GM23248 (cell line): ENCODE measurements around the gene FOXL2NB. TPM values are rescaled to one million over a fixed set of nuclear protein-coding genes. Genes with fewer than 3 reads are reported as not detected.
"Not testable (repeated sequence)": the region's sequence is repeated elsewhere in the genome, so short reads cannot be mapped to it uniquely, and the experiment has no call there.

Experiments used
- DNase-seq: peaks from one replicate; pipeline ENCODE4 v3.0.0-alpha.2; 2015
- H2AFZ ChIP-seq: fragments of 200-600 bp; sonication (generic); 2 replicates; pipeline ENCODE4 v1.6.1; 2016; ENCODE audit warnings: antibody characterized with exemption
- H3F3A ChIP-seq: fragments of 200-600 bp; sonication (generic); 2 replicates; pipeline ENCODE4 v1.6.1; 2016; ENCODE audit warnings: mild to moderate bottlenecking, antibody characterized with exemption, mixed run types; ENCODE audit not compliant: insufficient read depth
- H3K27ac ChIP-seq: fragments of 200-600 bp; sonication (generic); 2 replicates; pipeline ENCODE4 v1.5.1; 2016; ENCODE audit warnings: mild to moderate bottlenecking
- H3K27me3 ChIP-seq: fragments of 200-600 bp; sonication (generic); replicated peaks from 2 replicates; pipeline ENCODE4 v1.6.1; 2016; ENCODE audit warnings: mild to moderate bottlenecking; ENCODE audit not compliant: insufficient read depth
- H3K36me3 ChIP-seq: fragments of 200-600 bp; sonication (generic); 2 replicates; pipeline ENCODE4 v1.6.1; 2016; ENCODE audit warnings: low read depth, mild to moderate bottlenecking
- H3K4me1 ChIP-seq: fragments of 200-600 bp; sonication (generic); 2 replicates; pipeline ENCODE4 v1.6.1; 2016; ENCODE audit warnings: mild to moderate bottlenecking; ENCODE audit not compliant: insufficient read depth
- H3K4me2 ChIP-seq: fragments of 200-600 bp; sonication (generic); one replicate; pipeline ENCODE4 v1.6.1; 2016; ENCODE audit warnings: mild to moderate bottlenecking; ENCODE audit not compliant: unreplicated experiment
- H3K4me3 ChIP-seq: fragments of 200-600 bp; sonication (generic); 2 replicates; pipeline ENCODE4 v1.5.1; 2016; ENCODE audit warnings: mild to moderate bottlenecking
- H3K79me2 ChIP-seq: fragments of 200-600 bp; sonication (generic); 2 replicates; pipeline ENCODE4 v1.6.1; 2016; ENCODE audit warnings: mild to moderate bottlenecking; ENCODE audit not compliant: insufficient read depth
- H3K9ac ChIP-seq: fragments of 200-600 bp; sonication (generic); 2 replicates; pipeline ENCODE4 v1.6.1; 2016; ENCODE audit warnings: mild to moderate bottlenecking
- H3K9me2 ChIP-seq: fragments of 200-600 bp; sonication (generic); 2 replicates; pipeline ENCODE4 v1.6.1; 2016; ENCODE audit warnings: mixed run types, mild to moderate bottlenecking, moderate library complexity; ENCODE audit not compliant: insufficient read depth
- H3K9me3 ChIP-seq: fragments of 200-600 bp; sonication (generic); one replicate; pipeline ENCODE4 v1.6.1; 2017; ENCODE audit warnings: low read depth
- H4K20me1 ChIP-seq: fragments of 200-600 bp; sonication (generic); 2 replicates; pipeline ENCODE4 v1.6.0; 2016; ENCODE audit not compliant: insufficient read depth
- EZH2 ChIP-seq: fragments of 200-600 bp; sonication (generic); IDR thresholded peaks from 2 replicates; pipeline ENCODE4 v1.6.1; 2018; ENCODE audit warnings: antibody characterized with exemption, mild to moderate bottlenecking; ENCODE audit not compliant: insufficient read depth, poor library complexity, severe bottlenecking
- EZH2phosphoT487 ChIP-seq: fragments of 200-600 bp; sonication (generic); IDR thresholded peaks from 2 replicates; pipeline ENCODE4 v1.6.1; 2018; ENCODE audit warnings: antibody characterized with exemption, moderate library complexity, mild to moderate bottlenecking, low read depth; ENCODE audit not compliant: insufficient read depth
- WGBS, 2 experiments: methylation state at CpG; one replicate each; pipeline ENCODE4 v1.1.6; 2015 to 2017; ENCODE audit warnings: low lambda C conversion rate in 2 of 2, low coverage in 1 of 2; ENCODE audit errors: missing lambda C conversion rate in 2 of 2; 5-methylcytosine and 5-hydroxymethylcytosine counted together
- in situ Hi-C: fragments of 300-500 bp; cut with MboI; formaldehyde crosslinking; loops from 2 replicates; pipeline ENCODE4 v1.15.0; 2020
- polyA plus RNA-seq: library from polyadenylated mRNA; unstranded; fragments of >200 nt; fragmentation: Nextera tagmentation; extraction: Ambion mirVana; gene quantifications from 2 replicates; pipeline ENCODE4 v1.2.1, GENCODE V29; 2016
- total RNA-seq: library from RNA; depleted of rRNA; stranded (reverse); fragments of >200 nt; shearing (Covaris generic); gene quantifications from 2 replicates; pipeline ENCODE4 v1.2.3, GENCODE V29; 2014

Gene FOXL2NB
- total and polyA plus RNA-seq, 2 experiments from 2014 or later = 0.54 to 1.2 TPM

DNA sequence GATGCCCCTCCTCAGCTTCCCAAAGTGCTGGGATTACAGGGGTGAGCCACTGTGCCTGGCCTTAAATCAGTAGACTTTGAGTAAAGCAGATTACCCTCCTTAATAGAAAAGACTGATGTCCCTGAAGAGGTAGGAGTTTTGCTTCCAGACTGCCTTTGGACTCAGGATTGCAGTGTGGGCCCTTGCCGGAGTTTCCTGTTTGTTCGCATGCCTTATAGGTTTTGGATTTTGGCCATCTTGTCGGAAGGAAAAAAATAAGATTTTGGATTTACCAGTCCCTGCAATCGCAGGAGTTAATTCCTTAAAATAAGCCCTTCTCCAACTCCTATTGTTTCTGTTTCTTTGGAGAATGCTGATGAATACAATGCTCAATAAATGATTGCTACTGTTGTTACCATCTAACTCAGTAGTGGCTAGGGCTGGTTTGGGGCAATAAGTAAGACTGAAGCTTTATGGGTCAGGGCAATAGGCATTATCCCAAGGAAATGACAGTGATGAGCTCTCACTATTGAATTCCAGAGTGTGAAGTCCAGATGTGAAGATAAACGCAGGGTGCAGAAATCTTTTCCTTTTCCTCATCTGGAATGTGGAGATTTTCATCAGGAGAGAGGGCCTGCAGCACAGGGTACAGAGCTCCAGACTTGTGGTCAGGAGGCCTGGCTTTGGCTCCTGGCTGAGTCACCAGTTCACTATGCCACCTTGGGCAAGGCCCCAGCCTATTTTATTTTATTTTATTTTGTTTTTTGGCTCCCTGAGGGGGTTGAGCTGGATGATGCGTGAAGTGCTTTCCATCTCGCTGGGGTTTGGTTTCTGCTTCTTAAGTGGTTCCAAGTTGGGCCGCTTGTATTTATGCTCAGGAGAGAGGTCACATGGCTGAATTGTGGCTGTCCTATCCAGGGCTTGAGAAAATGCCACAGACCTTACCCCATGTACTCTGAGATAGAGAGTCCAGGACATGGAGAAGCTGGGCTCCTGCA, 25.4 kb upstream of the FOXL2NB start:
- Histone ChIP-seq H3K79me2 (no peaks in the 10 kb centered on the region), H3F3A (peaks cover 11% of the 10 kb centered on the region), H3K9me2 (no peaks in the 10 kb centered on the region), H3K9ac (no peak overlapping the region), H3K36me3 (no peaks in the 10 kb centered on the region), H3K4me3 (no peak overlapping the region), H3K4me2 (peak overlapping the region; percentile 59), H3K27ac (peak overlapping the region; percentile 47), H4K20me1 (no peaks in the 10 kb centered on the region), H2AFZ (no peak overlapping the region), H3K9me3 (no peaks in the 10 kb centered on the region), H3K4me1 (peaks cover 15% of the 10 kb centered on the region), H3K27me3 (no peaks in the 10 kb centered on the region)
- peak; percentile 92 for DNase-seq
- in situ Hi-C loops = loop anchor here (25.0 kb wide), 1 partner anchor 459 kb away; no protein-coding TSS in a partner anchor
- WGBS, 2 experiments = 52 to 55% methylated on average over 8 of the region's 8 CpGs
- TF ChIP-seq EZH2phosphoT487 (no peak), EZH2 (no peak)

DNA sequence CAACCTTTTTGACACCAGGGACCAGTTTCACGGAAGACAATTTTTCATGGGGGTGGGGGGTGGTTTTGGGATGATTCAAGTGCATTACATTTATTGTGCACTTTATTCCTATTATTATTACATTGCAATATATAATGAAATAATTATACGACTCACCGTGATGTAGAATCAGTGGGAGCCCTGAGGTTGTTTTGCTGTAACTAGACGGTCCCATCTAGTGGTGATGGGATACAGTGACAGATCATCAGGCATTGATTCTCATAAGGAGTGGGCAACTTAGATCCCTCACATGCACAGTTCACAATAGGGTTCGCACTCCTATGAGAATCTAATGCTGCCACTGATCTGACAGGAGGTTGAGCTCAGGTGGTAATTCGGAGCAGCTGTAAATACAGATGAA, 24.6 kb upstream of the FOXL2NB start:
- H3K27me3 ChIP-seq, H4K20me1 ChIP-seq, H3K36me3 ChIP-seq, H3K9me3 ChIP-seq, H3K9ac ChIP-seq, H3K9me2 ChIP-seq, H3K4me3 ChIP-seq, H3K79me2 ChIP-seq, H2AFZ ChIP-seq: not testable (repeated sequence)
- Histone ChIP-seq H3K4me1 (peaks cover 15% of the 10 kb centered on the region), H3K4me2 (peak overlapping the region; percentile 59), H3K27ac (peak overlapping the region; percentile 44), H3F3A (peaks cover 11% of the 10 kb centered on the region)
- 80 to 83% methylated on average over 6 of the region's 6 CpGs for WGBS, 2 experiments
- in situ Hi-C loops = loop anchor here (25.0 kb wide), 1 partner anchor 460 kb away; no protein-coding TSS in a partner anchor
- DNase-seq = peak; percentile 52

DNA sequence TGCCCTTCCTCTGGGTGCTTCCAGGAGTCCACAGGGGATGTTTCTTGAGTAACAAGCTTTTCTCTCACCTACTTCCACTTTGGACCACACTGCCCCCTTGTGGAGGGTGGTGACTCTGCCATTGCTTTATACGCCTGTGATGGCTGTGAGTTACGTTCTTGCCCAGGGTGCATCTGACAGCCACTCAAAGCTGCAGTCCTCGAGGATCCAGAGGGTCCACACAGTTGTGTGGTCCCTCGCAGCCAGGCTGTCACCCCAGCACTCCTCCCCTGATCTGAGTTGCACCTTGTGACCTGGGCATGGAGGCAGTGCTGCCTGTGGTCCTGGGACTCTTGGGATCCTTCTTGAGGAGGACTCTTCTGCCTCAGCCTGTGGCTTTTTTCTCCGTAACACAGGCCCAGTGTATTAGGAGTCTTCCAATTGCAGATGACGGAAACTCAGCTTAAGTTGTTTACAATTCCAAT, 23.5 kb upstream of the FOXL2NB start:
- 20 to 24% methylated on average over 6 of the region's 6 CpGs for WGBS, 2 experiments
- Histone ChIP-seq H3K27ac (no peak overlapping the region), H3K9me3 (no peaks in the 10 kb centered on the region), H3K4me1 (peaks cover 15% of the 10 kb centered on the region), H3F3A (peaks cover 11% of the 10 kb centered on the region), H3K9me2 (no peaks in the 10 kb centered on the region), H3K79me2 (no peaks in the 10 kb centered on the region), H3K27me3 (no peaks in the 10 kb centered on the region), H3K9ac (no peak overlapping the region), H3K36me3 (no peaks in the 10 kb centered on the region), H4K20me1 (no peaks in the 10 kb centered on the region), H3K4me2 (no peak overlapping the region), H3K4me3 (no peak overlapping the region), H2AFZ (no peak overlapping the region)
- DNase-seq = peak; percentile 81
- no peak for TF ChIP-seq EZH2phosphoT487
- no peak for TF ChIP-seq EZH2
- in situ Hi-C loops = loop anchor here (25.0 kb wide), 1 partner anchor 461 kb away; no protein-coding TSS in a partner anchor

DNA sequence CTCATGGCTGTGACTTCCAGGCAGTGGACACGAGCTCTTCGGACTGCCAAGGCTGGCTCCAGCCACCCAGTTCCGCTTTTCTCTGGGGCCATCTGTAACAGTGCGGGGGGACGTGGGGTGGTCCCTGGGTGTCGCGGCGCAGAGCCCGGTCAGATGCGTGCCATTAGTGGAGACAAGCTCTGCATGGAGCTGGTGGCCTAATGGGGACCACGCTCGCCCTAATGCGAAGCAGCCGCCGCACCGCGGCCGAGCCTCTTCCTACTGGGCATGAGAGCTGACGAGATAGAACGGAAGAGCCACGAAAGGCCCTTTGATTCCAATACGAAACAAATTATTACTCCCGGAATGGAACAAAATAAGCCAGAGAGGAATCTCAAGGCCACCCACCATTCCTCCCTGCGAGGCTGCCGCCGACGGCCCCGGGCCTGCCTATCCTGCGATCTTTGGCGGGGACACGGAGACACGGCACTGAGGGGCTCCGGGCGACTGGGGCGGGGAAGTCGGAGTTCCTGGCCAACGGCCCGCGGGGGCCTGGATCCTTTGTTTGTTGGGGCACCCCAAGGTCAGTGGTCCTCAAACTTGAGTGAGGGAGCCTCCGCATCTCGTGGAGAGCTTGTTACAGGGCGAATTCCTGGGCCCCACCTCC, 18.2 kb upstream of the FOXL2NB start:
- TF ChIP-seq EZH2 = no peak
- no peak for TF ChIP-seq EZH2phosphoT487
- H4K20me1 ChIP-seq = no peaks in the 10 kb centered on the region
- H3K4me2 ChIP-seq = no peak overlapping the region
- no peaks in the 10 kb centered on the region for H3F3A ChIP-seq
- no peaks in the 10 kb centered on the region for H3K4me1 ChIP-seq
- H3K4me3 ChIP-seq = no peak overlapping the region
- H3K79me2 ChIP-seq = no peaks in the 10 kb centered on the region
- H3K36me3 ChIP-seq = no peaks in the 10 kb centered on the region
- in situ Hi-C loops = no loop called here
- H3K27me3 ChIP-seq = no peaks in the 10 kb centered on the region
- no peaks in the 10 kb centered on the region for H3K9me2 ChIP-seq
- DNase-seq = no peak
- no peak overlapping the region for H3K9ac ChIP-seq
- H3K9me3 ChIP-seq = no peaks in the 10 kb centered on the region
- H2AFZ ChIP-seq = no peak overlapping the region
- H3K27ac ChIP-seq = no peak overlapping the region
- WGBS, 2 experiments = 93 to 94% methylated on average over 40 to 42 of the region's 42 CpGs
